HEK293 (cell line): ENCODE data around the gene INS.

Experiments used
- CTCF ChIA-PET: fragments of 350-600 bp; formaldehyde crosslinking; extraction: SDS; loops from one replicate; lab custom pipeline; 2021; ENCODE audit warnings: antibody characterized with exemption; lab: Yijun Ruan, JAX
- POLR2A ChIA-PET: fragments of 300-600 bp; formaldehyde crosslinking; extraction: SDS; loops from one replicate; lab custom pipeline; 2020; ENCODE audit warnings: antibody characterized with exemption, inconsistent platforms; lab: Yijun Ruan, JAX
- H3K27ac ChIP-seq: fragments of 200-500 bp; sonication (Bioruptor generic); 2 replicates; pipeline ENCODE4 v1.5.1; 2014; ENCODE audit warnings: low read depth, low read length, control low read depth, inconsistent platforms; ENCODE audit errors: extremely low read depth
- H3K36me3 ChIP-seq, 2 experiments: fragments of 200-500 bp in 1 of 2; sonication (Bioruptor generic) in 1 of 2; 1 replicate in 1 of 2; 2 replicates in 1 of 2; pipeline ENCODE4 v1.5.1; 2014 to 2017; ENCODE audit warnings: inconsistent platforms in 2 of 2, low read length in 2 of 2; ENCODE audit not compliant: control insufficient read depth in 2 of 2, insufficient read depth in 1 of 2
- H3K4me1 ChIP-seq: fragments of 200-500 bp; sonication (Bioruptor generic); 2 replicates; pipeline ENCODE4 v1.5.1; 2014; ENCODE audit warnings: mild to moderate bottlenecking, low read length, inconsistent platforms; ENCODE audit not compliant: control insufficient read depth, insufficient read depth
- H3K4me3 ChIP-seq: 2 replicates; pipeline ENCODE4 v1.5.1; 2011; ENCODE audit warnings: low read depth, mild to moderate bottlenecking, control low read depth, low read length, moderate library complexity
- H3K9me3 ChIP-seq: fragments of 200-500 bp; sonication (Bioruptor generic); 2 replicates; pipeline ENCODE4 v1.5.1; 2014; ENCODE audit warnings: low read depth, low read length, inconsistent platforms; ENCODE audit not compliant: control insufficient read depth, insufficient read depth
- KLF17 ChIP-seq: fragments of 450-650 bp; formaldehyde crosslinking; IDR thresholded peaks from 2 replicates; pipeline ENCODE4 v1.5.1; 2016; ENCODE audit warnings: missing biosample characterization, missing genetic modification characterization
- SCRT2 ChIP-seq: fragments of 450-650 bp; formaldehyde crosslinking; IDR thresholded peaks from 2 replicates; pipeline ENCODE4 v1.5.1; 2016; ENCODE audit warnings: missing biosample characterization, missing genetic modification characterization
- ZFP37 ChIP-seq: fragments of 450-650 bp; formaldehyde crosslinking; IDR thresholded peaks from 2 replicates; pipeline ENCODE4 v1.5.1; 2016; ENCODE audit warnings: missing biosample characterization, missing genetic modification characterization
- ZNF174 ChIP-seq: fragments of 450-650 bp; formaldehyde crosslinking; IDR thresholded peaks from 2 replicates; pipeline ENCODE4 v1.5.0; 2017; ENCODE audit warnings: missing biosample characterization, mild to moderate bottlenecking, missing genetic modification characterization
- ZNF18 ChIP-seq: fragments of 450-650 bp; formaldehyde crosslinking; IDR thresholded peaks from 2 replicates; pipeline ENCODE4 v1.5.1; 2016; ENCODE audit warnings: missing biosample characterization, missing genetic modification characterization
- ZNF280D ChIP-seq: fragments of 450-650 bp; formaldehyde crosslinking; IDR thresholded peaks from 2 replicates; pipeline ENCODE4 v1.5.1; 2016; ENCODE audit warnings: missing biosample characterization, missing genetic modification characterization
- ZNF394 ChIP-seq: fragments of 450-650 bp; formaldehyde crosslinking; IDR thresholded peaks from 2 replicates; pipeline ENCODE4 v1.5.1; 2016; ENCODE audit warnings: missing biosample characterization, missing genetic modification characterization, mild to moderate bottlenecking, moderate library complexity, borderline replicate concordance
- ZNF585B ChIP-seq: fragments of 450-650 bp; formaldehyde crosslinking; IDR thresholded peaks from 2 replicates; pipeline ENCODE4 v1.5.1; 2016; ENCODE audit warnings: missing biosample characterization, missing genetic modification characterization
- ZNF639 ChIP-seq: fragments of 450-650 bp; formaldehyde crosslinking; IDR thresholded peaks from 2 replicates; pipeline ENCODE4 v1.5.1; 2016; ENCODE audit warnings: missing biosample characterization, missing genetic modification characterization
- ZNF654 ChIP-seq: fragments of 450-650 bp; formaldehyde crosslinking; IDR thresholded peaks from 2 replicates; pipeline ENCODE4 v1.5.1; 2016; ENCODE audit warnings: low read depth, missing biosample characterization, missing genetic modification characterization
- ZNF707 ChIP-seq: fragments of 450-650 bp; formaldehyde crosslinking; IDR thresholded peaks from 2 replicates; pipeline ENCODE4 v1.5.1; 2016; ENCODE audit warnings: missing biosample characterization, missing genetic modification characterization
- ZNF747 ChIP-seq: fragments of 450-650 bp; formaldehyde crosslinking; IDR thresholded peaks from 2 replicates; pipeline ENCODE4 v1.5.1; 2016; ENCODE audit warnings: missing biosample characterization, missing genetic modification characterization

INS gene

GRCh38 chr11:2158966-2159365 is 2.0 kb downstream of the INS start:
- no peaks in the 10 kb centered on the region for H3K36me3 ChIP-seq
- ChIA-PET CTCF (interaction anchor here (0.7 to 1.0 kb wide), 2 partner anchors 10 to 122 kb away, joined by 3 to 4 read pairs; no protein-coding TSS in a partner anchor), POLR2A (no interaction called here)
- H3K4me3 ChIP-seq, result no peak overlapping the region
- H3K4me1 ChIP-seq, result no peaks in the 10 kb centered on the region
- TF ChIP-seq SCRT2 (tag by site-specific recombination), result no peak
- TF ChIP-seq ZNF707 (tag by site-specific recombination), result no peak
- no peak for TF ChIP-seq ZNF18 (tag by site-specific recombination)
- no peaks in the 10 kb centered on the region for H3K9me3 ChIP-seq
- H3K27ac ChIP-seq, result no peak overlapping the region

- CTCF ChIA-PET, result interaction anchor here (0.7 to 10.0 kb wide), 5 partner anchors 9 to 506 kb away, joined by 3 to 119 read pairs (median 34); no protein-coding TSS in a partner anchor
- no peaks in the 10 kb centered on the region for H3K36me3 ChIP-seq
- H3K4me1 ChIP-seq, result no peaks in the 10 kb centered on the region
- H3K27ac ChIP-seq, result no peak overlapping the region
- TF ChIP-seq ZNF639 (no peak), KLF17 (tag by site-specific recombination) (no peak), ZNF280D (tag by site-specific recombination) (no peak)
- POLR2A ChIA-PET, result no interaction called here
- H3K4me3 ChIP-seq, result no peak overlapping the region
- H3K9me3 ChIP-seq, result no peaks in the 10 kb centered on the region
Observed at GRCh38 chr11:2158296-2158737, 2.7 kb downstream of the INS start.

GRCh38 chr11:2157294-2158040 is 3.5 kb downstream of the INS start:
- TF ChIP-seq ZNF585B (tag by site-specific recombination), result no peak
- TF ChIP-seq ZNF174 (tag by site-specific recombination), result no peak
- TF ChIP-seq ZNF394 (tag by site-specific recombination), result no peak
- no peak for TF ChIP-seq ZNF747 (tag by site-specific recombination)
- no peak for TF ChIP-seq ZFP37
- TF ChIP-seq ZNF654, result no peak
- ChIA-PET CTCF (interaction anchor here (0.7 to 10.0 kb wide), 9 partner anchors 14 to 517 kb away, joined by 3 to 119 read pairs (median 5); no protein-coding TSS in a partner anchor), POLR2A (no interaction called here)
- H3K36me3 ChIP-seq, result no peaks in the 10 kb centered on the region
- H3K4me1 ChIP-seq, result no peaks in the 10 kb centered on the region
- H3K4me3 ChIP-seq, result no peak overlapping the region
- H3K27ac ChIP-seq, result no peak overlapping the region
- no peaks in the 10 kb centered on the region for H3K9me3 ChIP-seq
